ENCODE data around the gene RBMY1J. TPM values are rescaled to one million over a fixed set of nuclear protein-coding genes. Genes with fewer than 3 reads are reported as not detected.

RBMY1J gene
- total and polyA plus RNA-seq, 3 experiments from 2014 or later, result not detected

Other genes starting within 250 kb of the RBMY1J start
- gene RBMY1F, start 220.5 kb upstream of the RBMY1J start, total RNA-seq, result not detected
- not detected for gene RBMY1F, start 220.5 kb upstream of the RBMY1J start, polyA plus RNA-seq

Data from CD8-positive, alpha-beta memory T cell (primary cell).